Right lung (tissue), 5 donors: Measurements from ENCODE around the gene SYTL2. TPM values are rescaled to one million over a fixed set of nuclear protein-coding genes. Genes with fewer than 3 reads are reported as not detected.
"Not testable (repeated sequence)": the region's sequence is repeated elsewhere in the genome, so short reads cannot be mapped to it uniquely, and the experiment has no call there.

Experiments
- DNase-seq, 2 donors: peaks; one replicate each; pipeline ENCODE4 v3.0.0-alpha.2; 2013
- polyA plus RNA-seq, 5 donors: library from polyadenylated mRNA; unstranded; fragments of 120-200 nt; gene quantifications; one replicate each; pipeline versions ENCODE4 v1.2.1 to v1.2.3, GENCODE V29; 2013; ENCODE audit warnings: inconsistent platforms in 1 of 5, low replicate concordance in 1 of 5; ENCODE audit not compliant: insufficient read length in 5 of 5, insufficient read depth in 1 of 5

The SYTL2 gene
- polyA plus RNA-seq, 5 donors = 24.1 to 72.1 (median 53.6) TPM

DNA sequence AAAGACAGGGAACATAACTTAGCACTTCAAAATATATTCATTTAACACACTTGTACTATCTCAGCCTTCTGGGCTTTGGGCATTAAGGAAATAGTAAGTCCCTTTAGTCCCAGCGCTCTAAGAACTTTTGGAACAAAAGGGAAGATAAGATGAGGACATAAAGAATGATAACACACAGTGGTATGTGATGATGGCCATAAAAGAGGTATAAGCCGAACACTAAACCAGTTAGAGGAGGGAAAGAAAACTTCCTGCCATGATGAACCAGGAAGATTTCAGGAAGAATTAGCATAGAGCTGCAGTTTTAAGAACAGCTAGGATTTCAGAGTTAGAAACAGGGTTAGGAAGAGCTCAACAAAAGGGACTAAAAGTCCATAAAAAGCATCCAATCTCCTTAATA, 11.8 kb downstream of the SYTL2 start:
- no peak for DNase-seq

DNA sequence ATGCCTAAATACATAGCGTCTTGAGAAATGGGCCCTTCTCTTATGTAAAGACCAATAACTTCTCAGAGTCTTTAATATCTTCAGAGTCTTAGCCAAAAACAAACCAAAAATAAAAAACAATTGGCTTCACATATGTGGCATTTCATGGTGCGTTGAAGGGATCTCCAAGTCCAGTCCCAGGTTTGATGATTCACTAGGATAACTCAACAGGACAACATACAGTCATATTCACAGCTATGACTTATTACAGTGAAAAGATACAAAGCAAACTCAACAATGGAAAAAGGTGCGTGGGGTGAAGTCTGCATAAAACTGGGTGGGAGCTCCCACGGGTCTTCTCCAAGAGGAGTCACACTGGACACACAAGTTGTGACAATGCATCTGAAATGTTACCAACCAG, 12.6 kb downstream of the SYTL2 start:
- no peak for DNase-seq

DNA sequence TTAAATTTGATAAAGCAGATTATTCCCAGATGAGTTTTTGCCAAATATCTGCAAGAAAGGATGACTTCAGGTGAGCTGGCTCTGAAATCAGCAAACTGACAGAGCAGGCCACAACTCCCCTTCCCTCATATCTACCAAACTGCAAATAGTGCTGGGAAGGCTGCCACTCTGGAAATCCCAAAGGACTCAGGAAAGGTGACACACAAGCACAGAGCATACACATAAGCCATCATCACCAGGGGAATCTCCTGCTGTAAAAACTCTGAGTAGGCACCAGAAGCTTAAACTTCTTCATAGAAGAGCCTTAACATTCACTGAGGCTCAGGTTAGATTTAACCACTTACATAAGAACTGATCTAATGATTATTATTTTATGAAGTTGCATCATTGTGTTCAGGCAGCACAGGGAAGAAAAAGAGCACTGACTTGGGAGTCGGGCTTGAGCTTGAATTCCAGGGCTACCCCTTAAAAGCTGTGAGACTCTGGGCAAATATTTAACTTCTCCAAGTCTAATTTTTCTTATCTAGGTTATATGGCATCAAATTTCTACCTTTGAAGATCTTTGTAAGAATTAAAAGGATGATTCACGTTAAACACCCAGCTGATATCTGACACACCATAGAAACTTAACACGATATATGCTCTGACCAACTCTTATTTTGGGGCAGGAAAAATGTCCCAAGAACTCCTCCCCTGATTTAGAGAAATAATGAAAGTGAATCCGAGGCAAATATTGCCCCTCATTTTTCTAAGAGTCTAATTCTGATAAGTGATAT, 15.0 kb downstream of the SYTL2 start:
- no peak for DNase-seq

DNA sequence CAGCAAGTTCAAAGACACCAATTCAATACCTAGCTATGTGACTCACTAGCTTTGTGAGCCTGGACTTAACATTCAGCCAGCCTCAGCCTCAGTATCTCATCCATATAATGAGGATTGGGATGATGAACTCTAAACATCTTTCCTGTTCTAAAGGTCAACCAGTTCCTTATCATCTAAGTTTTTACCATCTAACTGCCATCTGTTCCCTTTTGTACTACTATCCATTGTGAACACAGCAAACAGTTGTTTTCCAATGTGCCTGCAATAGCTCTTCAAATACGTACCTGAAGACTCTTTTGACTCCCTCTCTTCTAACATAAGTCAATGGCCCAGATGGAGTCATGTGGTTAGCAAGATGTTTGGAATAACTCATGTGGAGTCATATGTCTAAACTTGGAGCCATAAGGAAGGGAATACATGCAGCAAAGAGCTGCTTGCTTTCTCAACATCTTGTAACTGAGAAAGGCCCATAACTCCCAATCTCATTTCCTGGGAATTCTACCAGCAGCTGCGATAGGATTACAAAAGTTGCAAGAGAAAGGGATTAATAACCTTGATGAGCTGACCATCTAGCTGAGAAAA, 19.4 kb downstream of the SYTL2 start:
- DNase-seq = no peak

DNA sequence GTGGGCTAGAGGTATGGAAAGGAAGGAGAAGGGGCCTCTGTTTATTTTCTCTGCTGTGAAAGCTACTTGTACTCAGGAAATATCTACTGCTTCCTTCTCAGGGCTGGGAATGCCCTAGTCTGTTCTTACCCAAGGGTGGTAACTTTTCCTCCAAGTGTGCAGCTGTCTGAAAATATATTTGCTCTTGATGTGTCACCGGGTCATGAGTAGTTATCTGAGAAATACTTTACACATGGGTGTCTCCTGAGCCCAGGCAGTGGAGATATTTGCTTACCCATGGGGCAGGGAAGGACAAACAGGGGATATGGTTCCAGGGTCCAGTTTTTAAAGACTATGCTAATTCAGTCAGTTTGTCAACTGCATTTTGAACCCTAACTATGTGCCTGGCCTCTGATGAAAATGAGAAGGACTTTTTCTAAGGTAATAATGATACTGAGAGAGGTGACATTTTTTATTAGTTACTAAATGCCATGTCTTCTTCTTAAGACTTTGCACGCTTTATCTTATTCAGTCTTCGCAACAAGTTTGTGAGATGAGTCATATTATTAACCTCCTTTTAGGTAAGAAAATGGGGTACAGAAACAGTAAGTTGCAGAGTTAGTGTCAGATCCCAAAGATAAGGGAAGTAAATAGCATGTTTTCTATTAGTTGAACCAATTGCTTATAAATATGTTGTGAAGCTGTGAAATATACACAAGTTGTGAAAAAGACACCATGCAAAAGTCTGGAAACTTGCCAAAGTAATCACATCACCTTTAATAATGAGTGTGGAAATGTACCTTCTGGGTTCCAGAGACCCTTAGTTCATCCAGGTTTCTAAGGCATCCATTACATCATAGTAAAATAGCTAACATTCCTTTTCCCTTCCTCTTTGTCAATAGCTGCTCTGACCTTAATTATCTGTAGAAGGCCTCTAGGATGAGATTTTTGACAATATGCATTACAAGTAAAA, 22.9 kb downstream of the SYTL2 start:
- no peak for DNase-seq

DNA sequence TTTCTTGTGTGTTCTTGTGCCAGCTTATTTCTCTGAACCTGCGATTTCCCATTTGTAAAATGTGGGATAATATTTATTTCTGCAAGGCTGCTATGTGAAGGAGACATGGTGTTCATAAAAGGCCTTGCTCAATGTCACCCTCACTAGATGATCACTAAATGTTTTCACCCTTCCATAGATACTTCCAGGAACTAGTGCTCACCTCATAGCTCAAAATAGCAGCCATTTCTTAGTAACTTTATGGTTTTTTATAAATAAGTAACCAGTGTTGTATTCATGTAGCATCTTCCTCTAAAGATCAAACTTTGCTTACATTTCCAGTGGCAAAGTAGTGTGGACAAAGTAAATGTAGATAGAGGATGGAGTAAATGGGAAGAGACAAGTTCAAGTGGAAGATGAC, 23.8 kb downstream of the SYTL2 start:
- DNase-seq = no peak

DNA sequence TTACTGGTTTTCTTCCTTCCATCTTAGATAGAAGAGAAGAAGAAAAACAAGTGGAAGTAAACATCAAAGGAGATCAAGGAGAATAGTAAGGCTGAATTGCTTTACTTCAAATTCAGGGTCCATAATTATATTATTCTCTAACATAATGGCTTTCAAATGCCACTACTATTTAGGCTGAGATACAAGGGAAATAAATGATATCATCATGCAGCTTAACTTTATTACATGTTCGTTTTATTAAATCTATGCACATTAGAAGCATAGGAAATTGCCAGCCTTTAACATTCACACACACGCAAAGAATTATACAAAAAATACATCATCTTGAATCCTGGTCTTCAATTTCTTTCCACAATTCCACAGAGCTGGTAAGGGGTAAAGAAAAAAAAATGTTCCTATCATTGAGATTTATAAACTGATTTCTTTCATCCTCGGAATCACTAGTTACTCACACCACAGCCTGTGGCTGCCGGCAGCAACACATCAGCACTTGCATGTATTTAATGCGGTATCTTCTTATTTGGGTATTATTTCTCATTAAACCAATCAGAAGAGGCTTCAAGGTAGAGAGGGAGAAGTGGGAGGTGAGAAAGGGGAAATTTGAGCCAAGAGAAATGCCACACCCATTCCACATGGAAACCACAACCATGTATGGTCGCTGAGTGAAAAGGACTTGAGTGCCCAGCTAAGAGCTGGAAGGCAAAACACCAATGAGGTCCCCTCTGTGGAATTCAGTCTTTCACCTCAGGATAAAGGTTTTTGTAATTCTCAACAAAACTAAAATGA, 26.3 kb downstream of the SYTL2 start:
- no peak for DNase-seq

DNA sequence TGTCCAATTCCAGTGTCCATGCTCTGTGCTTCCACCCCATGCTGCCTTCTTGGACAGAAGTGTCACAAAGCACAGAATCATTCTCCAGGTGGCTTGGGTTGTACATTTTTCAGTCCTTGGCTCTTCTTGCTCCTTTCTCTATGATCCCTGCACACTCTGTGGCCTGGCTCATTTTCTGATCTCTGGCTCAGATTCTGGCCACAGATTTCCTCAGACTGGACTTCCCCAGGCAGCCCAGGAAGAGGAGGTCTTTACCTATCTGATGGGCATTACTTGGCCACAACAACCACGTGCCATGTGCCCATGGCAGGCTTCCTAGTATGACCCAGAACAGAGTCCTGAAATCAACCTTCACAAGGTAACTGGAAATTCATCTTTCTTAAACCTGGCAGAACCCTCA, 27.2 kb downstream of the SYTL2 start:
- no peak for DNase-seq

DNA sequence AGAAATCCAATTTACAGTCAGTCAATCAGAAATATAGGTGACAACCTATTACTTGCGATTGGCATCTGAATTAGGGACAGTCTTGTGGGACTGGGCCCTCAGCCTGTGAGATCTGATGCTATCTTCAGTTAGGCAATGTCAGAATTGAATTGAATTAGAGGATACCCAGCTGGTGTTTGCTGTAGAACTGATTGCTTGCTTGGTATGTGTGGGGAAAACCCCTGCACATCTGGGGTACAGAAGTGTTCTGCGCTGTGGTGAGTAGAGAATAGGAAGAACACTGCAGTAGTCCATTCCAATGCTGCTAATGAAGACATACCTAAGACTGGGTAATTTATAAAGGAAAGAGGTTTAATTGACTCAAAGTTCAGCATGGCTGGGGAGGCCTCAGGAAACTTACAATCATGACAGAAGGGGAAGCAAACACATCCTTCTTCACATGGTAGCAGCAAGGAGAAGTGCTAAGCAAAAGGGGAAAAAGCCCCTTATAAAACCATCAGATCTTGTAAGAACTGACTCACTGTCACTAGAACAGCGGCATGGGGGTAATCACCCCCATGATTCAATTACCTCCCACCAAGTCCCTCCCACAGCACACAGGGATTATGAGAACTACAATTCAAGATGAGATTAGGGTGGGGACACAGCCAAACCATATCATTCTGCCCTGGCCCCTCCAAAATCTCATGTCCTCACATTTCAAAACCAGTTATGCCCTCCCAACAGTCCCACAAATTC, 30.0 kb downstream of the SYTL2 start:
- DNase-seq = not testable (repeated sequence)

DNA sequence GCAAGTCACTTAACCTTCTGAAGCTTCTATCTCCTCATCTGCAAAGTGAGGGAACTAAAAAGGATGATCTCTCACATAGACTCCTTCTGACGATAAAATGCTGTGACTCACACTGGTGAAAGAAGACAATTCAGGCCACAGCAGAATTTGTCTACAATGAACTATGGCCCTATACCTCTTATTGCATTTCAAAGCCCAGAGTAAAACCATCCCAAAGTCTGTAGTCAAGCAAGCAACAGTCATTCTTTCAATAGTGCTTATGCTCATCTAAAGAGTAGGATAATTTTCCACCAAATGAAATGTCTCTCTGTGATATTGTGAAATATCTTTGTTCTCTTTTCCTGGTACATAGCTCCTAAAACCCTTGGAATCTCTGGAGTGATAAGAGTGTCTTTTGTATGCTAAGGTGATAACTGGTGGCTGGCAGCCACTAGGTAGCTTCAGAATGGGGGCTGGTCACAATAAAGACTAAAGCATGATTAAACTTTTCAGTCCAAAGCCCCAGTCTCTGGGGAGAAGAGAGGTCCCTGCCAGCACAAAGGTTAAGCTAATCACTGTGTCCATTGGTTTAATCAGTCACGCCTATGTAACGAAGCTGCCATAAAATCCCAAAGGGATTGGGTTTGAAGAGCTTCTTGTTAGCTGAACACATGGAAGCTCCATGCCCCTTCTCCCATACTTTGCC, 30.8 kb downstream of the SYTL2 start:
- DNase-seq = no peak

DNA sequence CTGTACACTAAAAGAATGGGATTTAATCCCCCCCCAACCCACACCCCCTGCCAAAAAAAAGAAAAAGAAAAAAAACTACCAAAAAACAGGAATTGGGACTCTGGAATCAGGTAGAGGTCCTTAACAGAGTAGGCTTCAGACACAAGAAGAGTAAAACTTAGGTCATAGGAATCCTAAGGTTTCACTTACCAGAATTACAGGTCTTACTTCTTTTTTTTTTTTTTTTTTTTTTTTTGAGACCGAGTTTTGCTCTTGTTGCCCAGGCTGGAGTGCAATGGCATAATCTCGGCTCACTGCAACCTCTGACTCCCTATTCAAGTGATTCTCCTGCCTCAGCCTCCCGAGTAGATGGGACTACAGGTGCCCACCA, 33.4 kb downstream of the SYTL2 start:
- DNase-seq = not testable (repeated sequence)

DNA sequence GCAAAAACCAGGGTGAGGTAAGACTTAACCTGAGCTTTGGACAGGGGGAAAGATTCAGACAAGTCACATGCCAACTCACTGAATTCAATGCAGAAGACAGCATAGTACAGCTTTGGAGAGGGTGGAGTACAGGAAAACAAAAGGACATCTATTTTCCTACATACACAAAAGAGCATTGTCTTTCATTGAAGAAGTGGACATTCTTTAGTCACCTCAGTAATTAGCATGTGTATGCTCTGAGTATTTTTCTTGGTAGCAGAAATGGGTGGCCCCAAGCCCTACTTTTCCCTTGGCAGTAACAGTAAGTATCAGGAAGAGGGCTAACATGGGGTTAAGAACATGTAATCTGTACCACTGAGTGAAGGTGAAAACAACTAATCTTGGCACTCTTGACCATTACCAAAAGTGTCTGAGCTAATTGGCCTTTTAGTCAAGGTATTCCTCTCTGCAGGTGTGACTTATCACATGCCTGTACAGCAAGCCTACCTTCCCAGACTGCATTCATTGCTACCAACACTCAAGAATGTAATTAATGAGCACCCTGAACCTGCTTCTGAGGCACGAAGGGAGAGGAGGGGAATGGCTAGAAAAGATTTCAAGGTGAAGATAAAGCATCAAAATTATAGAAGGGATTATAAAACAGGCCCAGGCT, 33.9 kb downstream of the SYTL2 start:
- DNase-seq = no peak

DNA sequence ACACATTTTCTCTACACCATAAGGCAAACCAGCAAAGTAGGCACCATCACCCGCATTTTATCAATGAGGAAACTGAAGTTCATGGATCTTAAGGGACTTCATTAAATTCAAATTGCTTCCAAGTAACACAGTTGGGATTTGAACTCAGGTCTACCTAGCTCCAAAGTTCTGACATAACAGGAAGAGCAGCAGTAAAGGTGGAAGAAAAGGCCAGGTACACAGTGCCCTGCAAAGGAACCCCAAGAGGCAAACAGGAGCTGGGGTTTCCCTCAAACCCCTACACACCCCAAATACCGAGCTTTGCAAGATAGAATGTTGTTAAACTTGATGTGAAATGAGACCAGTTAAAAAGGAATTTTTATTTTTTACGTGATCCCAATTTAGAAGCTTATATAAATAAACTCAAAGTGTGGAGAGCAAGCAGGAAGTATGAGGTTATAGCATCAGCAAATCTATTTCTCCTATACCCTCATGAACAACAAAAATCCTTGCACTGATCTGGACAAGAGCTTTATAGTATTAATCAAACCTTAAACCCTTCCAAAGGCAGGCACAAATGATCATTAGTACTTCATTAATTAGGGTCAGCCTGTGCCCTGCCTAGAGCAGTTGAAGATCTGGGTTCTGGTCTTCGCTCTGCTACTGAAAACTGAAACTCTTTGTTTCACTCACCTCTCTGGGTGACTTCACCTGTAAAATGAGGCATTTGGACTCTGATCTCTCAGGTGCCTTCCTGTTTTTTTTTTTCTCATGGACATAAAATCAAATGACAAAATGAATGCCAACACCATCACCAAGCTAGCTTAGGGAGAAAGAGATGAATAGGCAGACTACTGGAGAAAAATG, 36.5 kb downstream of the SYTL2 start:
- DNase-seq = no peak

DNA sequence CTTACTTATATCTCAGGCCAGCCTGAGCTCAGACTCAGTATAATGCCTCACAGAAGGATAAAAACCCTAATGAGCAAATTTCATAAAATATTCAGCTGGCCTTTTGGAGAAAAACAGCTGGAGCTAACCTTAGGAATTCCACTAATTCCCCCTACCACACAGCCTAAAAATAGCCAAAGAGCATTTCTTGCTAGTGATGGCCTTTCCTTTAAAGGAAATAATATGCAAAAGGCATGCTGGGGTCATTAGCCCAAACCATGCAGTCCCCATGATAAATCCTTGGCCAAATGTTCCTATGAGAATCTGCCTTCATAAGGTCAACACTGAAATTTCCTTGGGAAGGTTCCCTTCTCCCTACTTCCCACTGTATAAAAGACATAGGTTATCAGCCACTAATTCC, 38.2 kb downstream of the SYTL2 start:
- peak; percentile 32 to 33 for DNase-seq

DNA sequence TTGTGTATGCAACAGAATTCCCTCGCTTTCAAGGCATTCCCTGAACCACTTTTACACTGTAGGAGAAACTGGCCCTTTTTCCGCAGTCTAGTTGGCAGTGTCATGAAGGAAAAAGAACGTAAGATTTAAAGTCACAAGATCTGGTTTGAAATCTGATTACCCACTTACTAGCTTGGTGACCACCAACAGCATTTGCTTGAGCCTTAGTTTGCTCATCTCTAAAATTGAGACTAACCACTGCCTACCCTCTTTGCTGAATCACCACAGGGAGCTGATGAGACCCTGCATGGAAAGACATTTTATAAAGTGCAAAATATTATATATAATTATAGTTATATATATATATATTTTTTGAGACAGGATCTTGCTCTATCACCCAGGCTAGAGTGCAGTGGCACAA, 39.4 kb downstream of the SYTL2 start:
- no peak for DNase-seq

DNA sequence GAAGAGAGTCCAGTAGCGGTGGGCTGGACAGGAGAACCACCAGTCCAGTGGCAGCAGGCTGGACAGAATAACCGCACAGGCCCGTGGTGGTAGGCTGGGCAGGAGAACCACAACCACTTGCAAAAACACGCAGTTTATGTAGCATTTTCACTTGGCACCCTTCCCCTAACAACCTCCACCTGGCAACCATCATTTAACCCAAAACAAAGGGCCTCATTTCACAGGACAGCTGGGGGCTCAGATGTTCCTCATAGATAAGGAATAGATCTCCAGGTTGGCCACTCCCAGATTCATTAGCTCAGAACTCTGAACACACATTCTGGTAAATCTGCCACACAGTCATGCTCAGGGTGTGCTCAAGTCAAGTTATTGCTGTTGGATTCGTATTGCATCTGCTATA, 41.2 kb downstream of the SYTL2 start:
- DNase-seq = no peak

DNA sequence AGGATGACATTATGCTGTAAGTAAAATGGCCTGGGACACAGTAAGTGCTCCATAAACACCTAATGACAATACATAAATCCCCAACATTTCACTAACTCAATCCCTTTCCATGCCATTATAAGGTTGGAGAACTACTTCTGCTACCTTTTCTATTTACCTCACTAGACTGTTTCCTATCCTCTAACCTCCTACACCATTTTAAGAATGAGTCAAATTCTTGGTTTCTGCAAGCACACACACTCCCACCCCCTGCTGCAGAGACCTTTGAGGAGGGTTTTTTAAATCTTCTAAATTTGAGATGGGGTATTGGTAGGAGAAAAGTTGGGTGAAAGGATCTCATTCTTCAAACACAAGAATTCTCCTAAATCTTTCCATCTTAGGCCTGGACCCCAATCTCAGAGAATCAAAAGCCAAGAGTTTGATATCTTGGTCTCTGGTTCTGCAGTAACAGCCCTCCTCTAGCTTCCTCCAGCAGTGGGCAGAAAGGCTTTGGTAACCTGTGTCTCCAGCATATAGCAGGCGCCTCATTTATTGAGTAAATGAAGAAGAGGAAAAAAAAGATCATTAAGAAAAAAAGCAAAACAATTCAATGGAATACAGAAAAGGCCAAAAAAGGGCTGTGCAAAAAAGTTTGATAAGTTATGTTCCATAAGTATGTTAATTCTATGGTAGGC, 42.3 kb downstream of the SYTL2 start:
- DNase-seq = no peak

DNA sequence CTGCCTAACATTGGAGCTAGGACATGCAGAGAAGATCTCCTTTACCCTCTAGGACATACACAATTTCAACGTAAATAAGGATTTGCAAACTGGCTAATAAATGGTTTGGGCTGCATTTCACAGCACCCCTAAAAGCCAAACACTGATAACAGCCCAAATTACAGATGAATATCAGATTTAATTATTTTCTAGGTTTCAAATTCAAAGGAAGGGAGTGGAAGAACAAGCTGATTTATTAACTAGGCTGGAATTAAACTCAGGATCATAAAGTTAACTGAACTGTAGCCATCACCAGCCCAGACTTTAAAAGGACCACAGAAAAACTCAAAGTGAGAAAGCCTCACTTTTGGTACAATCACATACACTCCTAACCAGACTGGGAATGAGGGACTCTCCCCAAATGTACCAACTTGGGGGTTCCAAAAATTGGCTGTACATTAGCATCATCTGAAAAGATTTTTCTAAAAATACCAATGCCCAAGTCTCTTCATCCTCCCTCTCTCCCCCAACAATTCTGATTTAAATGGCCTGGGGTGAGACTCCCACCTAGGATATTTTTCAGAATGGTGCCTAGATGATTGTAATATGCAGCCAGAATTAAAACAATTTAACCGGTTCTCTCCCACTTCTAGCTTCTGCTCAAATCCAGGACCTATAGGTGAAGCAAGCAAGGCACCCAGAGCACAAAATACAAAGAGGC, 43.5 kb downstream of the SYTL2 start:
- DNase-seq = no peak
